Ovary (tissue), 9 donors: ENCODE measurements around the gene CYTL1. TPM values are rescaled to one million over a fixed set of nuclear protein-coding genes. Genes with fewer than 3 reads are reported as not detected.
"Not testable (repeated sequence)": the region's sequence is repeated elsewhere in the genome, so short reads cannot be mapped to it uniquely, and the experiment has no call there.

Experiments used
- DNase-seq, 5 donors: peaks; one replicate each; pipeline ENCODE4 v3.0.0-alpha.2; 2019 to 2020
- H3K27ac ChIP-seq, 2 donors: fragments of 200-600 bp; one replicate each; pipeline versions ENCODE4 v1.5.1 to v1.8.0; 2019 to 2022
- H3K27me3 ChIP-seq: fragments of 200-600 bp; one replicate; pipeline ENCODE4 v1.8.0; 2022
- H3K36me3 ChIP-seq: fragments of 200-600 bp; sonication (generic); one replicate; pipeline ENCODE4 v1.5.1; 2019
- H3K4me1 ChIP-seq: one replicate; pipeline ENCODE4 v1.8.1; 2013; ENCODE audit warnings: mild to moderate bottlenecking, moderate library complexity; ENCODE audit not compliant: insufficient read depth
- H3K4me3 ChIP-seq: fragments of 200-600 bp; sonication (generic); one replicate; pipeline ENCODE4 v1.5.1; 2017
- H3K9me3 ChIP-seq, 2 donors: fragments of 200-600 bp in 1 of 2; sonication (generic) in 1 of 2; one replicate each; pipeline versions ENCODE4 v1.5.1 to v1.8.1; 2013 to 2019; ENCODE audit warnings: mild to moderate bottlenecking in 1 of 2, moderate library complexity in 1 of 2
- EP300 ChIP-seq: sonication (generic); formaldehyde crosslinking; IDR thresholded peaks from one replicate; pipeline ENCODE4 v1.6.1; 2017; ENCODE audit warnings: antibody characterized with exemption
- POLR2A ChIP-seq: fragments of 450-650 bp; IDR thresholded peaks from one replicate; pipeline ENCODE4 v1.6.1; 2017; ENCODE audit warnings: antibody characterized with exemption, mild to moderate bottlenecking, moderate library complexity
- WGBS, 3 donors: extraction: QIAGEN DNeasy Blood & Tissue Kit in 1 of 3; methylation state at CpG; one replicate each; pipeline versions ENCODE4 v1.1.5 to v1.1.7; 2013 to 2017; 5-methylcytosine and 5-hydroxymethylcytosine counted together
- intact Hi-C, 4 donors: fragments of 100-400 bp; cut with DNase I; formaldehyde crosslinking; loops; one replicate each; pipeline versions ENCODE4 v1.11.0 to v1.15.1; 2022 to 2023
- polyA plus RNA-seq, 2 donors: library from polyadenylated mRNA; stranded (reverse); fragments of 200-250 nt in 1 of 2; fragments of 350-450 nt in 1 of 2; fragmentation: Illumina TruSeq in 1 of 2; extraction: RNeasy Lipid Tissue Mini Kit (QIAGEN cat#74804) in 1 of 2; gene quantifications; one replicate each; pipeline ENCODE4 v1.2.3, GENCODE V29; 2013 to 2014
- total RNA-seq, 7 donors: library from RNA; depleted of rRNA in 2 of 7; stranded (reverse); fragments of >200 nt in 2 of 7; fragmentation: NEBNext Ultra II Directional in 3 of 7; extraction: Animal tissue kit (Norgen Biotek cat#: 25700) in 3 of 7; gene quantifications; one replicate each; pipeline versions ENCODE4 v1.1.0 to v1.2.4, GENCODE V29; 2016 to 2023
- TF ChIP-seq, protein P1 (sequence below), 3 donors: fragments of 450-650 bp in 2 of 3; fragments of 200-600 bp in 1 of 3; IDR thresholded peaks; one replicate each; pipeline versions ENCODE4 v1.5.1 to v1.8.0; 2016 to 2022; ENCODE audit warnings: antibody characterized with exemption in 3 of 3, mild to moderate bottlenecking in 1 of 3
- donor health status: DM: no; HTN: no; CAD: no; lungs with moderate emphysema.
- donor health status: DM: no; HTN: no; CAD: no.
- donor health status: Bipolar disorder and iron deficiency.
- donor health status: DM: yes; HTN: yes; CAD: no.
- donor health status: DM: no; HTN: no; CAD: no.
- donor health status: DM: yes; HTN: yes; CAD: no.

Gene CYTL1
- total and polyA plus RNA-seq, 9 donors, result 0.97 to 5.6 (median 1.6) TPM

GRCh38 chr4:5004496-5004895, 14.8 kb downstream of the CYTL1 start:
- no peak overlapping the region for H3K27ac ChIP-seq
- H3K27me3 ChIP-seq, result no peaks in the 10 kb centered on the region
- DNase-seq, result no peak
- TF ChIP-seq, protein P1, sequence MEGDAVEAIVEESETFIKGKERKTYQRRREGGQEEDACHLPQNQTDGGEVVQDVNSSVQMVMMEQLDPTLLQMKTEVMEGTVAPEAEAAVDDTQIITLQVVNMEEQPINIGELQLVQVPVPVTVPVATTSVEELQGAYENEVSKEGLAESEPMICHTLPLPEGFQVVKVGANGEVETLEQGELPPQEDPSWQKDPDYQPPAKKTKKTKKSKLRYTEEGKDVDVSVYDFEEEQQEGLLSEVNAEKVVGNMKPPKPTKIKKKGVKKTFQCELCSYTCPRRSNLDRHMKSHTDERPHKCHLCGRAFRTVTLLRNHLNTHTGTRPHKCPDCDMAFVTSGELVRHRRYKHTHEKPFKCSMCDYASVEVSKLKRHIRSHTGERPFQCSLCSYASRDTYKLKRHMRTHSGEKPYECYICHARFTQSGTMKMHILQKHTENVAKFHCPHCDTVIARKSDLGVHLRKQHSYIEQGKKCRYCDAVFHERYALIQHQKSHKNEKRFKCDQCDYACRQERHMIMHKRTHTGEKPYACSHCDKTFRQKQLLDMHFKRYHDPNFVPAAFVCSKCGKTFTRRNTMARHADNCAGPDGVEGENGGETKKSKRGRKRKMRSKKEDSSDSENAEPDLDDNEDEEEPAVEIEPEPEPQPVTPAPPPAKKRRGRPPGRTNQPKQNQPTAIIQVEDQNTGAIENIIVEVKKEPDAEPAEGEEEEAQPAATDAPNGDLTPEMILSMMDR (IDR thresholded peaks at IDR 0.05), result no peak
- TF ChIP-seq POLR2A (no peak), EP300 (no peak)
- H3K9me3 ChIP-seq, result no peaks in the 10 kb centered on the region
- WGBS, 3 donors, result 87 to 93% (median 91%) methylated on average over 7 to 8 of the region's 8 CpGs
- H3K4me3 ChIP-seq, result no peak overlapping the region
- intact Hi-C loops, result no loop called here
- H3K36me3 ChIP-seq, result no peaks in the 10 kb centered on the region
- H3K4me1 ChIP-seq, result no peaks in the 10 kb centered on the region

- DNase-seq, result no peak
- no peaks in the 10 kb centered on the region for H3K9me3 ChIP-seq
- intact Hi-C loops, result no loop called here
- no peaks in the 10 kb centered on the region for H3K4me1 ChIP-seq
- no peak overlapping the region for H3K4me3 ChIP-seq
- H3K27me3 ChIP-seq, result no peaks in the 10 kb centered on the region
- no peak overlapping the region for H3K27ac ChIP-seq
- H3K36me3 ChIP-seq, result no peaks in the 10 kb centered on the region
- no peak for TF ChIP-seq POLR2A
- TF ChIP-seq EP300, result no peak
- TF ChIP-seq, protein P1 (IDR thresholded peaks at IDR 0.05), result no peak
- WGBS, 3 donors, result 87 to 89% (median 88%) methylated on average over 3 of the region's 3 CpGs
Measured at GRCh38 chr4:5003918-5004317, 15.3 kb downstream of the CYTL1 start.

DNA sequence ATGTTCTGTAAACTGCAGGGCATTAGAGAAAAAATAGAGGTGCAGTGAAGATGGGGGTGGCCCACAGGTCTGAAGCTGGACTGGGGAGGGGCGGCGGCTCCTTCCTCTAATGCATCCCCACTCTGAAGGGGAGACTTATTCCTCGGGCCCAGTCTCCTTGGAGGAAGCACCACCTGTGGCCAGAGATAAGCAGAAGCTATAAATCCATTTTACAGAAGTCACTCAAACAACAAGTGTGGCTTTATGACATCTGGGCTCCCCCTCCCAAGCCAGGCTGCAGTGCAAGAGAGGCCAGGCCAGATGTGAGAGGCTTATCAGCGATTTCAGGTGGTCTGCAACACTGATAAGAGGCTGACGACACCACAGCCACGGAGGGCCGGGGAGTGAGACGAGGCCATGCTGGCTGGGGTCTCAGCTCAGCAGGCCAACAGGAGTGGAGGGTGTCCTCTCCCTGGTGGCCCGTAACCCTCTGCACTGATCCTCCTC, 15.8 kb downstream of the CYTL1 start:
- H3K27me3 ChIP-seq, result no peaks in the 10 kb centered on the region
- no peaks in the 10 kb centered on the region for H3K4me1 ChIP-seq
- intact Hi-C loops, result no loop called here
- no peaks in the 10 kb centered on the region for H3K36me3 ChIP-seq
- no peak overlapping the region for H3K27ac ChIP-seq
- no peak for TF ChIP-seq EP300
- TF ChIP-seq POLR2A, result no peak
- TF ChIP-seq, protein P1 (IDR thresholded peaks at IDR 0.05), result no peak
- DNase-seq, result no peak
- no peaks in the 10 kb centered on the region for H3K9me3 ChIP-seq
- 53 to 64% (median 57%) methylated on average over 9 of the region's 9 CpGs for WGBS, 3 donors
- no peak overlapping the region for H3K4me3 ChIP-seq

- H3K36me3 ChIP-seq, H3K4me3 ChIP-seq, DNase-seq, intact Hi-C loops, H3K4me1 ChIP-seq, H3K27ac ChIP-seq, H3K27me3 ChIP-seq, H3K9me3 ChIP-seq: not testable (repeated sequence)
- 64 to 81% (median 72%) methylated on average over 6 of the region's 6 CpGs for WGBS, 3 donors
Measured at GRCh38 chr4:5001641-5002040, 17.6 kb downstream of the CYTL1 start.

- not testable (repeated sequence) for H3K9me3 ChIP-seq, H3K27ac ChIP-seq, H3K36me3 ChIP-seq, H3K4me3 ChIP-seq, DNase-seq, H3K4me1 ChIP-seq, H3K27me3 ChIP-seq
- intact Hi-C loops, result loop anchor here in 1 of 4 donors (10.0 kb wide), 1 partner anchor 742 kb away; no protein-coding TSS in a partner anchor
- WGBS, 3 donors, result 83 to 94% (median 88%) methylated on average over 1 of the region's 1 CpG
Measured at GRCh38 chr4:4996935-4997334, 22.3 kb downstream of the CYTL1 start.
